ELR (cell line): Measurements from ENCODE around the gene FGF14.
A peak's percentile ranks its signal among the peaks of the same experiment; 100 is the strongest.

Source experiments
- DNase-seq: peaks from one replicate; pipeline ENCODE4 v3.0.0-alpha.2; 2015; ENCODE audit warnings: low read depth

FGF14 gene

GRCh38 chr13:102310691-102311418 lies 91.0 kb downstream of the FGF14 start:
- no peak for DNase-seq

GRCh38 chr13:102309110-102309509 lies 92.7 kb downstream of the FGF14 start:
- no peak for DNase-seq

DNA sequence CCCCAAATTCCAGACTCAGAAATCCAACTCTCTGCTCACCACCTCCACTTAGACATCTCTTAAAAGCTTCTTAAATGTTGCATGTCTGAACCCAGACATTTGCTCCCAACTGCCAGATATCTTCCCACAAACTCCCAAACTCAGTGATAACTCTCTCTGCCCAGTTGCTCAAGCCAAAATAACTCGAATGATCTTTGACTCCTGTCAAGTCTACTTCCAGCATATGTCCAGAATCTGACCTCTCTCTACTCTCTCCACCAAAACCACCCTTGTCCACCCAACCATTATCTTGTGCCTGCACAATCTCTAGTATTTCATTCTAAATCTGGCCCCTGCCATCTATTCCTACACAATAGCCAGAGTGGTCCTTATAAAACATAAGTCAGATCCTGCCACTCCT lies 99.3 kb downstream of the FGF14 start:
- DNase-seq, result no peak

DNA sequence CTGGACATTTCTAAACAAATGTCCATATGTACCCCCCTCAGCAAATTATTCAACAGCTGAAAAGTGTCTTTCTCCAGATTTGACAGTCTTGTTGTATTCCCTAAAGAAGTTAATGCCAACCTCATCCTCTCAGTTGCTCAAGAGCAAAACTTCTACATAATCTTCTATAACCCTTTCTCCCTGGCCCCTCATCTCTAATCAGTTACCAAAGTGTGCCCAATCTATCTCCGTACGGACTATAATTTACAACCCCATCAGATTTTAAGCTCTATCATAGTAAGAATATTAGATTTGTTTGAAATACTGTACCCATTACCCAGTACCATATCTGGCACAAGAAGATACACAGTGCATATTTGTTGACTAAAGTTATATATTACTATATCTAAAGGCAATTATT lies 101.5 kb downstream of the FGF14 start:
- no peak for DNase-seq

DNA sequence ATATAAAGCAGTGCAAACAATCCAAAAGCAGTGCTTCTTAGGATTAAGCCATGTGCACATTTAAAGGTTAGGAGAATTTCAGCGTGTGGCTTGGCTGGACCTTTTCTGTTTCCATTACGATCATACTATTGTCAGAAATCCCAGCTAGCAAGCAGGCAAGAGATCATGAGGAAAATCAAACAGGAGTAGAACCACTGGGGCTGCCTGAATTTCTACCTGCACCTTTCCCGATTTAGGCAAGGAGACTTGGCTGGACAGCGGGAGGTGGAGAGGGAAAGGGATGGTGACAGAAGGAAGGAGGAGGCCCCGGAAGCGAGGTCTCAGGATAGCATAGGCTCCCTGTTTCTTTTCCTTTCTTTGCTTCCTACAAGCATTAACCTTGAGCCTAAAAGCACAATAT lies 102.5 kb downstream of the FGF14 start:
- no peak for DNase-seq

DNA sequence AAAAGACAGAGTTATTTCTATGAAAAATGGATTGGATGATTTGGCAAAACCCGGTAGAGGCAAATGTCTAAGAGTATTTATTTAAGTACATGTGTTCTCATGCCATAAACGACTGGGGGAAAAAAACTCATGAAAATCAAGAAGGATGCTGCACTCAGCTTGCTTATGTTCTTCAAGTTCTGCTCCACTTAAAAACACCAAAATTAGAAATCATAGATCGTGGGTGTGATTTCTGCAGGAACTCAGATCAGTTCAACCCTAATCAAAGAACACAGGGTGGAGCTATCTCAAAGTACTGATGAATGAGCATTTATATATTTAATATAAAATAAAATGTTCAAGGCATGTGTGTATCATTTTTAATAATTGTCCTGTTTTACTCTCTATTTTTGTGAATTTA lies 103.8 kb downstream of the FGF14 start:
- no peak for DNase-seq

DNA sequence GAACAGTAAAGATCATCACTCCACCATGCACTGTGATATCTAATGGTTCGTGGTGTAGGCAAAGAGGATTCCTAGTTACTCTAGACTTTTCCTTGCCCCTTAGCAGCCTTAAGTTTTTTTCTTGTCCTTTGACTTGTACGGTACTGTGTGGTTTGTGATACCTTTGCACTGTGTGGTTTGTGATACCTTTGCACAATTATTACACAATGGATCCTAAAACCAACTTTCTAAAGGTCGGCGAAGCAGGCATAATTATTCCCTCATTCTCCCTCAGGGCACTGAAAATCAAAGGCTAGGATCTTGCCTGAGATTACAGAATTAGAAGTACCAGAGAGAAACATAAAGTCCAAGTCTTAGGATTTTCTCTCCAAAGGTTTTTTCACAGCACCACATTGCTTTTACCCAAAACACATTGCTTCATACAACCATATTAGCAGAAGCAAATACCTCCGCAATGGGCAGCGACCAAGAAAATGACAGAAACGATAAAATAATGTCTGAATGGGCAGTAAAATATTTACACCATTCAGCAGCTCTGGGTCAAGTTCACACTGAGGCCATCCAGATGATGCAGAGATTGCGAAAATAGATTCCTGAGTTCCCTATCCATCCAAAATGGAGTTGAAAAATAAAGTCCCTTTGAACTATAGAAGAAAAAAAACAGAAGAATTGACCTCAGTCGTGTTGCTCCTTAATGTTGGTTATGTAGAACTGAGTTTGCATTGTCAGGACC lies 106.4 kb downstream of the FGF14 start:
- DNase-seq, result peak; percentile 2

DNA sequence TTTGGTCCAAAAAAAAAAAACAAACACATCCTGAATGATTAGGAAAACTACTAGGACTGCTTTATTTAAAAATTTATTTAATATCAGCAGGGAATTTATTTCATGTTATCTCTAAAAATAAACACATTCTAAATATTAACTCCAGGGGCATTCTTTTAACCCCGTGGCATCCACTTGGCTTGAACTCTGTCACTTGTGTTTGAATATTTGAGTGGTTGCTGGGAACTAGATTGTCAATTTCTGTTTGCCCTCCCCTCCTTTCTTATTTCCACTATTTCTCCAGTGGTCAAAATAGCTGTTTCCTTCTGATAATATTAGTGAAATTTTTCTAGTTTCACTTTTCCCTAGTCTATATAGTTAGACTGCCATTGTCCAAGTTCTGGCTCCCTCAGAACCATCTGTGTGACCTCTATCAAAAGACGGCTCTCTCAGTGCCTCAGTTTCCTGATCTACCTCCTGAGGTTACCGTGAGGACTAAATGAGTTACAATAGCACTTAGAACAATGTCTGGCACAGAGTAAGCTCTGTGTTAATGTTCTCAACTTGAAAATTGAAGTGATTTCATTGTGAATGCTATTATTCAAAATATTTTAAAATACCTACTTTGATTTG lies 107.3 kb downstream of the FGF14 start:
- no peak for DNase-seq

GRCh38 chr13:102293723-102294122 lies 108.1 kb downstream of the FGF14 start:
- no peak for DNase-seq

DNA sequence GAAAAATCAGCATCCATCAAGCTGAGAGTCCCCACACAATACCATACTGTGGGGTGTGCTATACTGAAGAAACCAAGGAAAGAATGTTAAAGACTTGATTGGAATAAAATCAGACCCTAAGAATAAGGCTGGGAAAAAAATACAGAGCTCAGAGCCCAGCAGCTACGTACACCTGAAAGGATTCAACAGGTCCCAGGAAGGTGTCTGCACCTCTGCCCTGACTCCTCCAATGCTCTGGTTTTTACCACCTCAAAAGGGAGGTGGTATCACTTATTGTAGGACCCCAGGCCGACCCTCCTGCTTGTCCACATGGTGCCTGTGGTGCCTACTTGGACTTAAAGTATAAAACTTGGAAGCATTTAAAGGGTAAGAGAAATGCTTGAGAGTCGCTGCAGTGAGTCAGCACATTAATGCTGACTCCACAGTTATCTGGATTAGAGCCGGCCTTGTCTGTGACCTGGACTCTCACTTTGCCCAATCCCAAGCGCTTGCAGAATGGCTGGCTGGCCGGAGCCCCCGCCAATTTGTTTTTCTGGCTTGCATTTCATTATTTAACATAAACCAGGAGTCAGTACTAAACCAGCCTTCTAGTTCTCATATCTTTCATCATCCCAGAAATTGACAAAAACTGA lies 110.1 kb downstream of the FGF14 start:
- peak; percentile 5 for DNase-seq

DNA sequence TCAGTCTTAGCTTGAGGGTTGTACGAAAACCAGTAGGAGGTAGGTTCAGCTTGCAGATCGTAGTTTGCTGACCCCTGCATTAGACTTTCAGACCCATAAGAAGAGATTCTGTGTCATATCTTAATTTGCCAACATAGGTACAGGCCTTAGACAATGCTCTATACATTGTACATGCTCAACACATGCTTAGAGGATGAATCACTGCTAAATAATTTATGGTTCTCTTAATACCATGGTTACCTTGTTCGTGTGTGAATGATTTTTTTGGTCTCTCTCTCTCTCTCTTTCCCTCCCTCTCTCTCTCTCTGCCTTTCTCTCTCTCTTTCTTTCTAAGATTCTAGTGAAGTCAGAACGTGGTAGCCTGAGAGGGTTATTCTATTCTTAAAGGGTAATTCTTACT lies 112.2 kb downstream of the FGF14 start:
- peak; percentile 35 for DNase-seq

- DNase-seq, result peak; percentile 84
These were observed 115.5 kb downstream of the FGF14 start for GRCh38 chr13:102286326-102286725.

- no peak for DNase-seq
These were observed 121.5 kb downstream of the FGF14 start for GRCh38 chr13:102280366-102280765.

DNA sequence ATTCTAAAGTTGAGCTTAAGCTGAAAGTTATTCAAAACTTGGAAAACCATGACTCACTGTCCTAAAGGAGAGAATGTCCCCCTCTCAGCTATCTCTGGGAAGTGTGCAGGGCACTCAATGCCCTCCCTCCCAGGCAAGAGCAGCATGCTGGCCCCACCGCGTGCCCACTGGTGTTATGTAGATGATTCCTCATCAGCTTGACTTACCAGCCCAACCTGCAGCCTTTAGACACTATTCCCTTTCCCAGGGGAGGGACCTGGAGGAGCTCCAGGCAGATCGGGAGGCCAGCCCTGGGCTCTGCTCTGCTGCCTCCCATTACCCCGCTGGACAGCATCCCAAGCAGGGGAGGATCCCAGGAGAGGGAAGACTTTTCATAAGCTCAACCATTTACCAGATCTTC lies 124.6 kb downstream of the FGF14 start:
- no peak for DNase-seq

DNA sequence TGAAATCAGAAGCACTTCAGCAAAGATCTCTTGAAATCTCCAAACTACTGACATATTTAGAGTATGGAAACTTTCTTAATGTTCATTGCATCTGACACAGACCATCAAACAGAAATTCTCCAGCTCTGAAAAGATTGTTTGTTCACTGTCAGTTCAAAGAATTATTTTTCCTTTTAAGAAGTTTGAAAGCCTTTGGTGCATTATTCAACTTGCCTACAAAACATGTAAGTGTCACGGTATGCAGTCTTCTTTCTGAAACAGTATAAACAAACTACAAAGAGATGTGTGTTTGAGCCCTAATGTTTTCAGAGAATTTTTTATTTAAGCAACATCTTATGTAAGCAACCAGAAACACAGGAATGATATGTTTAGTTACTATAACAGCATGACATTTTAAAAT lies 125.4 kb downstream of the FGF14 start:
- no peak for DNase-seq

DNA sequence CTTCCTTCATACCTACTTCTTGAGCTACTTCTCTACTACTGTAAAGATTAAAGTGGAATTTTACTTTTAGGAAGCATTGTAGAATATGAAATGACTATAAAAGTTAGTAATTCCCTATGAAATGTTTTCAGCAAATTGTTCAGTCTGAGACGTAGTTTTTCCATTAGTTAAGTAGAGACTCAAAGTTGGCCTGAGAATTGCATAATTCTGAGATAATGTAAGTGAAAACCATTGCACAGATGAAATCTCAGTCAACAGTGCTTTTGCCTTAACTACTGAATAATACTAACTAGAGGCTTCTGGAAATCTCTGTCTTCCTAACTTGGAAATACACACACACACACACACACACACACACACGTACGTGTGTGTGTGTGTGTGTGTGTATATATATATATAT lies 125.9 kb downstream of the FGF14 start:
- no peak for DNase-seq

DNA sequence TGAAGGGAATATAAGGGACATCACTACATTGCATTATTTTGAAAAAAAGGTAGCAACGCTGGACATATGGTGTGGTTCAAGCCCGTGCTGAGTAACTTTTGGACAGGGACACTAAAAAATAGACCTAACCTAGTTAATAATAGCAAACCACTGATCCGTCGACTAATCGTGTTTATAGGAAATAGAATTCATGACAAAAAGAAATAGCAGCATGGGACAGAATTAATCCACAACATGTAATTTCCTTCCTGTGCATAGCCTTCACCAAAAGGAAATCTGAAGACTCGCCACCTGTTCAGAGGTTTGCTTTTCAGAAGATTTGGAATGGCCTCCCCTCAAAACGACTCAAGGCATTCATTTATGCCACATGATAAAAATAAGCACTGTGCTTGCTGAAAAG lies 128.7 kb downstream of the FGF14 start:
- DNase-seq, result no peak

DNA sequence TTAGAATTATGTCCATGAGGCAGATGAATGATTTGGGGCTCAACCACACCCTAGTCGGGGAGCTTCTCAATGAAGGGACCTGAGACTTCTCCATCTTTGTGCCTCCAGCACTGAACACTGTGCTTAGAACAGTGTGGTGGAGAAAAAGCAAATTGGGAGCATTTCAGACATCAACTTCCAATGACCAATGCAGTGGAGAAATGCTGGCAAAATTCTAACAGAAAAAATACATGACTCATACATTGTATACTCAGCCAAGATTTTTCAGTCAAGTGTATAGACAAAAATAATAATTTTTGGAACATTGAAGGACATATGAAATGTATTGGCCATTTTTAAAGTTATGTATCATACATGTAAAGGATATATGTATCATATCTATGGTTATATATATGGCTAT lies 134.7 kb downstream of the FGF14 start:
- DNase-seq, result no peak

DNA sequence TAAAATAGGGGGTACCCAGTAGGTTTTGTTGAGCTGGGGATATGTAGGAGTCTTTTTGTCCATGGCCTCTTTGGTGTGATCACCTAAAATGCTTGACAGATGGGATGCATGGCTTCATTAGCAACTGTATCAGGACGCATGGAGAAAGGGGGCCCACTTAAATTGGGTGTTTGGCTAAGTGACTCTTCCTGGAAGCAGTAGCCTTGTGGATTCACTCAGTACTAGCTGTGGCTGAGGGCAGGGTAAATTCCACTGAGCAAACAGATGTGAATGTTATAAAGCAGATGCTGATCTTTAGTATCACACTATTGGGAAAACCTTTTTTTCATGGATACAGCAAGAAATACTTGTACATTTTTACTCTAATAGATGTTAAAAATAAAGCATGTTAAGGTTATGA lies 140.0 kb downstream of the FGF14 start:
- no peak for DNase-seq

DNA sequence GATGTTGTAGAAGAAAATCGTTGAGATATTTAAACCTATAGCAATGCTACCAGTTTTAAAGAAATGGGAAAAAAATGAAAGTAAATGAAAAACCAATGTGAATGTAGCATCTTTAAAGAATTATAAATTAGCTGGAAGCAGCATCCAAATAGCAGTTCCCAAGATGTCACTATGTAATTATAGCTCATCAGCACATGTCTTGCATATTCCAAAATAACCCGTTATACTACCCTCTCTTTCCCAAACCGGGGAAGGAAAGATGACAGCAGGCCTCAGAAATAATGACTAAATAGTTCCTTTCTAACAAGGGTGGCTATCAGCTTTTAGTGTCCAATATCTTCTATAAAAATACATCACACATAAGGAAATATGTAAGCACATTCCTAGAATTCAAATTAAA lies 140.5 kb downstream of the FGF14 start:
- no peak for DNase-seq

GRCh38 chr13:102260256-102260655 lies 141.6 kb downstream of the FGF14 start:
- no peak for DNase-seq

GRCh38 chr13:102255409-102255808 lies 146.4 kb downstream of the FGF14 start:
- no peak for DNase-seq

- no peak for DNase-seq
These were observed 150.0 kb downstream of the FGF14 start for GRCh38 chr13:102251817-102252216.
